Stomach (tissue), 4 donors: ENCODE measurements around the gene FLRT2.

Source experiments
- CTCF ChIP-seq, 7 experiments: fragments of 450-650 bp in 4 of 7; fragments of 200-600 bp in 3 of 7; sonication (generic) in 3 of 7; IDR thresholded peaks; one replicate each; pipeline ENCODE4 v1.5.1; 2016 to 2019; ENCODE audit warnings: antibody characterized with exemption in 7 of 7, control low read depth in 2 of 7, mild to moderate bottlenecking in 1 of 7
- POLR2A ChIP-seq, 4 donors: fragments of 450-650 bp; IDR thresholded peaks; one replicate each; pipeline ENCODE4 v1.6.1; 2016; ENCODE audit warnings: antibody characterized with exemption in 4 of 4, control low read depth in 2 of 4, mild to moderate bottlenecking in 1 of 4, moderate library complexity in 1 of 4

DNA sequence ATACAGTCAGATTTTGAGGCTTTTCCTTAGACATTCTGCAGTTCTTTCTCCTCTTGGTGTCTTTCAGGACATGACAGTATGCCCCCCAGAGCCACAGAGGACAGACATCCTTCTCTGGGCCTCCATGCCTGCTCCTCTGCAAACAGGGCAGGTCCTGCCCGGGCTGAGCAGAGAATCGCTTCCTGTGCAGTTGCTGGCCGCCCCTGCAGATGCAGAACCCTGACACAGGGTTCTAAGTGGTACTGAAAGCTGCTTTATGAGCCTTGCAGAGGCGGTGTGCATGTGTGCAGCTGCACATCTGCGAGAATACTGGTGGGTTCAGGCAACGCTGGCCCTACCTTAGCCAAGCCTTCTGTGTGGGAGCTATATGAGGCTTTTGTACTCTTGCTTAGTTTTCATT, 54.5 kb downstream of the FLRT2 start:
- no peak for TF ChIP-seq CTCF (IDR thresholded peaks at IDR 0.05)
- no peak for TF ChIP-seq POLR2A (IDR thresholded peaks at IDR 0.05)
